ENCODE results near the gene ZNF28. TPM values are rescaled to one million over a fixed set of nuclear protein-coding genes. Genes with fewer than 3 reads are reported as not detected.

The ZNF28 gene
- total RNA-seq, result 17.1 and 18.0 TPM in 2 replicates

GRCh38 chr19:52821204-52821960, at the start of gene ZNF28:
Gene ZNF28 (minus strand): TSS chr19:52821633. CDS start chr19:52817958, 3,675 bp downstream.

GRCh38 chr19:52857378-52858191, 36.2 kb upstream of the ZNF28 start, which contains the start of gene ZNF468:
Gene ZNF468 (minus strand): TSS chr19:52857619. CDS start chr19:52854272, 3,347 bp downstream.

GRCh38 chr19:52786464-52787354, 34.7 kb downstream of the ZNF28 start, which contains the start of gene ZNF600:
Gene ZNF600 (minus strand): TSS chr19:52786791. CDS start chr19:52778888, 7,903 bp downstream.

Other genes with a start within 250 kb of the ZNF28 start
- 27.1 and 36.1 TPM in 2 replicates for gene ZNF83, start 183.3 kb downstream of the ZNF28 start, total RNA-seq
- gene ZNF611, start 86.6 kb downstream of the ZNF28 start, total RNA-seq, result 5.4 and 8.4 TPM in 2 replicates
- gene ZNF600, start 34.8 kb downstream of the ZNF28 start, total RNA-seq, result 2.1 and 4.0 TPM in 2 replicates
- gene ZNF468, start 36.0 kb upstream of the ZNF28 start, total RNA-seq, result 16.1 and 24.7 TPM in 2 replicates
- gene ZNF320, start 76.0 kb upstream of the ZNF28 start, total RNA-seq, result 4.8 and 9.5 TPM in 2 replicates
- 4.4 and 5.7 TPM in 2 replicates for gene ZNF888, start 101.8 kb upstream of the ZNF28 start, total RNA-seq
- gene ZNF816, start 141.2 kb upstream of the ZNF28 start, total RNA-seq, result 5.0 and 8.9 TPM in 2 replicates
- gene ERVV-1, start 192.3 kb upstream of the ZNF28 start, total RNA-seq, result not detected in 2 replicates
- not detected in 2 replicates for gene ERVV-2, start 223.1 kb upstream of the ZNF28 start, total RNA-seq

Measured in dermis lymphatic vessel endothelial cell (primary cell).